Fibroblast of villous mesenchyme (primary cell): ENCODE data around the gene SYT1. TPM values are rescaled to one million over a fixed set of nuclear protein-coding genes. Genes with fewer than 3 reads are reported as not detected.

Experiments
- DNase-seq: peaks from one replicate; pipeline ENCODE4 v3.0.0-alpha.2; 2010; ENCODE audit warnings: low read depth
- H3K4me3 ChIP-seq: 2 replicates; pipeline ENCODE4 v1.5.1; 2011; ENCODE audit warnings: low read depth, mild to moderate bottlenecking, low read length
- CTCF ChIP-seq: IDR thresholded peaks from 2 replicates; pipeline ENCODE4 v1.5.1; 2012; ENCODE audit warnings: low read depth, mild to moderate bottlenecking, low read length; ENCODE audit not compliant: insufficient read depth
- total RNA-seq: library from RNA; depleted of rRNA; stranded (reverse); fragments of >200 nt; gene quantifications from 2 replicates; pipeline ENCODE4 v1.2.3, GENCODE V29; 2012

Gene SYT1
- total RNA-seq, 1 donor, result 3.9 TPM

- DNase-seq, result no peak
- H3K4me3 ChIP-seq, result no peak overlapping the region
- TF ChIP-seq CTCF, result no peak
Measured at GRCh38 chr12:79046021-79046420, 181.4 kb downstream of the SYT1 start.

GRCh38 chr12:79048962-79049361 is 184.4 kb downstream of the SYT1 start:
- no peak for TF ChIP-seq CTCF
- DNase-seq, result no peak

GRCh38 chr12:79053394-79053793 is 188.8 kb downstream of the SYT1 start:
- H3K4me3 ChIP-seq, result no peak overlapping the region
- DNase-seq, result no peak
- no peak for TF ChIP-seq CTCF

More at GRCh38 chr12:79048962-79049361, 184.4 kb downstream of the SYT1 start:
- no peak overlapping the region for H3K4me3 ChIP-seq

GRCh38 chr12:79055926-79056674 is 191.5 kb downstream of the SYT1 start:
- no peak for TF ChIP-seq CTCF
- no peak overlapping the region for H3K4me3 ChIP-seq
- peak; percentile 18 for DNase-seq

- H3K4me3 ChIP-seq, result no peak overlapping the region
- TF ChIP-seq CTCF, result no peak
- peak; percentile 11 for DNase-seq
Measured at GRCh38 chr12:79056775-79057174, 192.2 kb downstream of the SYT1 start.

- no peak overlapping the region for H3K4me3 ChIP-seq
- DNase-seq, result no peak
- no peak for TF ChIP-seq CTCF
Measured at GRCh38 chr12:79057540-79057939, 193.0 kb downstream of the SYT1 start.

- TF ChIP-seq CTCF, result no peak
- DNase-seq, result peak; percentile 49
- H3K4me3 ChIP-seq, result no peak overlapping the region
Measured at GRCh38 chr12:79058342-79058741, 193.8 kb downstream of the SYT1 start.
